HG02970 (cell line): ENCODE measurements around the gene PCIF1.
"Not testable (repeated sequence)": the region's sequence is repeated elsewhere in the genome, so short reads cannot be mapped to it uniquely, and the experiment has no call there.

Source experiments
- ATAC-seq: cut with Tn5 transposase; IDR thresholded peaks from one replicate; pipeline ENCODE4 v1.9.1; 2021; ENCODE audit warnings: mild to moderate bottlenecking, moderate library complexity, moderate number of reproducible peaks; ENCODE audit not compliant: unreplicated experiment, low FRiP score

The PCIF1 gene

GRCh38 chr20:45921337-45922189 lies 12.9 kb upstream of the PCIF1 start:
- ATAC-seq = no peak

- ATAC-seq = no peak
Measured at GRCh38 chr20:45924391-45925261, 9.9 kb upstream of the PCIF1 start.

DNA sequence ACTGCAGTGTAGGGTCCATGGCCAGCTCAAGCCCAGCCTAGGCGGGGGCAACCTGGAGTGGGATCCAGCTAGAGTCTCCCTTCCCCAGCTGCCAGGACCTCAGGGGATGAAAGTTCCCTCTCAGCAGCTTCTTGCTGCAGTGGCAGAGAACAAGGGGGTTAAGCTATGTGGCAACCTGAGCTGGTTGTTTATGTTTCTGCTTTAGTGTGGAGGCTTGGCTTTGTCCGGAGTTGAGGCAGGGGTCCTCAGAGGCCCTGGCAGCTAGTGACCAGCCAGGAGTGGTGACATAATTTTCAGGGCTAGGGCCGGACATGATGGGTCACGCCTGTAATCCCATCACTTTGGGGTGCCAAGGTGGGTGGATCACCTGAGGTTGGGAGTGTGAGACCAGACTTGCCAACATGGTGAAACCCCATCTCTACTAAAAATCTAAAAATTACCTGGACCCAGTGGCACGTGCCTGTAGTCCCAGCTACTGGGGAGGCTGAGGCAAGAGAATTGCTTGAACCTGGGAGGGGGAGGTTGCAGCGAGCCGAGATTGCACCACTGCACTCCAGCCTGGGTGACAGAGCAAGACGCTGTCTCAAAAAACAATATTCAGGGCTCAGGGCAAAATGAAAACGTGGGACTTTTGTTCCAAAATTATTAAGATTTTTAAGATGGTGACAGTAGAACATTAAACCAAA lies 8.5 kb upstream of the PCIF1 start:
- ATAC-seq = no peak

GRCh38 chr20:45926731-45927070 lies 7.8 kb upstream of the PCIF1 start:
- no peak for ATAC-seq

GRCh38 chr20:45927071-45927878 lies 7.2 kb upstream of the PCIF1 start:
- no peak for ATAC-seq

GRCh38 chr20:45931680-45932079 lies 2.8 kb upstream of the PCIF1 start:
- ATAC-seq = not testable (repeated sequence)

GRCh38 chr20:45933266-45934045 lies 1.0 kb upstream of the PCIF1 start:
- ATAC-seq = no peak

- ATAC-seq = peak; percentile 13
Measured at GRCh38 chr20:45934046-45934585, 367 bp upstream of the PCIF1 start.

DNA sequence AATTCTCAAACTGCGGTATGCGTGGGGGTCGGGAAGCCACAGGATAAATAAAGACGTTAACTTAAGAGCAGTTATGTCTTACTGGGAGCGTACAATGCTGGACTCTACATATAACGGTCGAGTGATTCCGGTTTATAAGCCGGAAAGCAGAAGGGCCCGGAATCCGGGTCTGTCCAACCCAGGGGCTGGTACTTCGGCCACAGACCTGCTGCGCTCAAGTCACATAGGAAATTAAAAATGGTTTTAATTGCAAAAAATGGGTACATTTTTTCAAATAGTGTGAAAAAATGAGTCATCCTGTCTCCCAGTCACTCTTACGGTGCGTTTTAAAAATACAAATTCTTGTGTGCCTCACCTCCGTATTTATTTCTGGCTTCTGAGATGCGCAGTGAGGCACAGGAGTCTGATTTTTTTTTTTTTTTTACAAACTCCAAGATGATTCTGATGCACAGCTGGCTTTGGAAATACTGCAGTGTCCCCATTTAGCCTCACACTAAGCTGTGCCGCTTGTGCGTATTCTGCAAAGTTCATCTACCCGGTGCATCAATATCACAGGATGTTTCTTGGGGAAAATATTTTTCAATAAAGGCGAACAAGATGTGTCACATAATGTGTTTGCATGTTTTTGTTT lies 1.0 kb downstream of the PCIF1 start:
- ATAC-seq = peak; percentile 5

DNA sequence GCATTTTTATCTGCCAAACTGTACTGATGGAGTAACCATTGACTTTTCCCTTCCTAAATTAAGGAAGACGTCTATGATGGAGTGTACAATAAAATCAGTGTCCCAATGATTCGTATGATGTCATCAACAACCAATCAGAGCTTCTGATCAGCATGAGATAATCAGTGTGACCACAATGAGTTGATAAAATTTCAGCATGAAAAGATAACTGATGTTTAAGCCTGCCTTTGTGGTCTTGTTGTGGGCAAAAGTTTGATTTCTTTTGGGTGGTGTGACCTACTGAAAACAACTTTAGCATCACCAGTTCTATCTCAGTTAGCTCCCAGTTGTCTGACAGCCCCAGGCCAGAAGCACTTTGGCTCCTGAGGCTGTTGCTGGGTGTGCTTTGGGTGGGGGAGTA lies 3.3 kb downstream of the PCIF1 start:
- no peak for ATAC-seq

- ATAC-seq = no peak
Measured at GRCh38 chr20:45938727-45939438, 4.4 kb downstream of the PCIF1 start.

GRCh38 chr20:45940053-45940452 lies 5.6 kb downstream of the PCIF1 start:
- no peak for ATAC-seq

GRCh38 chr20:45940469-45940868 lies 6.0 kb downstream of the PCIF1 start:
- ATAC-seq = no peak

- no peak for ATAC-seq
Measured at GRCh38 chr20:45943613-45944012, 9.1 kb downstream of the PCIF1 start.

- no peak for ATAC-seq
Measured at GRCh38 chr20:45944151-45944964, 9.9 kb downstream of the PCIF1 start.

DNA sequence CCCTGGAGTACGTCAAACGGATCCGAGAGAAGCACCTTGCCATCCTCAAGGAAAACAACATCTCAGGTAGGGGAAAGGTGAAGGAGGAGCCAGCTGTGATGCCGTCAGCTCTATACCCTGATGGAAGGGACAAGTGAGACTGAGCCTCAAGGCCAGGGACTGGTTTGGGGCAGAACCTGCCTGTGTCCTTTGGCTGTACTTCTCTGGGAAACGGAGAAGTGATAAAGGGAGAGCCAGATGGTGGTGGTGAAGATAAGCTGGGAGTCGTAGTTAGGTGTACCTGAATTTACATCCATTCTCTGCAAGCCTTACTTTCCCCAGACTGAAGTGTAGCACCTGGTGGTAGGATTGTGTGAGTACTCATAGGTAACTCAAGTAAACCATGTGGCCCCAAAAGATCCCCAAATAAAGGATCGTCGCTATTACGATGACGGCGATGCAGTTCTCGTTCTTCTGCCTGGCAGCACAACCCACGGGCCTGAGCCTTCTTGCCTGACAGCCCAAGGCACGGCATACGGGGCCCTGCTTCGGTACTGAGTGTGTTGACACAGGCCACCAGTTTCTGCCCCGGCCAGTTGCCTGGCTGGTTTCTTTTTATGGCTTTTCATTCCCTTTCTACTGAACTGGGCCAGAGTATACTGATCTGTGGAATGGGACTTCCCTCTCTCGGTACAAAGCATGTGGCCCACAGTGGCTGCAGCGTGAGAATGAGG lies 10.6 kb downstream of the PCIF1 start:
- no peak for ATAC-seq

DNA sequence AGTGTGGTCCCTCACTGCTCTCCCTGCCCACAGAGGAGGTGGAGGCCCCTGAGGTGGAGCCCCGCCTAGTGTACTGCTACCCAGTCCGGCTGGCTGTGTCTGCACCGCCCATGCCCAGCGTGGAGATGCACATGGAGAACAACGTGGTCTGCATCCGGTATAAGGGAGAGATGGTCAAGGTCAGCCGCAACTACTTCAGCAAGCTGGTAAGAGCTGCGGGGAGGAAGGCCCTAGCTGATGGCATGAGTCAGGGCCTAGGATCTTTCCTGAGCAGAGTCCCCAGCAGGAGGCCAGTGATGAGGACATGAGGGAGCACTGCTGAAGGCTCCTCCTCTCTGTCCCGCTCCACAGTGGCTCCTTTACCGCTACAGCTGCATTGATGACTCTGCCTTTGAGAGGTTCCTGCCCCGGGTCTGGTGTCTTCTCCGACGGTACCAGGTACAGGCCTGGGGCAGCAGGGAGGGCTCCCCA lies 11.2 kb downstream of the PCIF1 start:
- ATAC-seq = no peak
